Liver (tissue), 9 donors: ENCODE data around the gene MIEF2. TPM values are rescaled to one million over a fixed set of nuclear protein-coding genes. Genes with fewer than 3 reads are reported as not detected.

Experiments
- DNase-seq: peaks from one replicate; pipeline ENCODE4 v3.0.0-alpha.2; 2017; ENCODE audit warnings: low spot score
- H3K27ac ChIP-seq, 2 donors: one replicate each; pipeline ENCODE4 v1.7.0; 2013; ENCODE audit warnings: inconsistent platforms in 2 of 2, low read length in 2 of 2, control low read depth in 1 of 2, low read depth in 1 of 2, mild to moderate bottlenecking in 1 of 2
- H3K27me3 ChIP-seq, 4 donors: one replicate each; pipeline versions ENCODE4 v1.6.1 to v1.7.0; 2013; ENCODE audit warnings: low read length in 3 of 4, inconsistent platforms in 1 of 4, mild to moderate bottlenecking in 1 of 4, moderate library complexity in 1 of 4; ENCODE audit not compliant: control insufficient read depth in 4 of 4, insufficient read depth in 4 of 4
- H3K36me3 ChIP-seq, 4 donors: one replicate each; pipeline versions ENCODE4 v1.6.1 to v1.7.0; 2013; ENCODE audit warnings: low read length in 3 of 4, mild to moderate bottlenecking in 3 of 4, low read depth in 1 of 4, moderate library complexity in 1 of 4; ENCODE audit not compliant: control insufficient read depth in 4 of 4, insufficient read depth in 3 of 4
- H3K4me1 ChIP-seq, 4 donors: one replicate each; pipeline versions ENCODE4 v1.6.1 to v1.7.0; 2013; ENCODE audit warnings: low read length in 3 of 4, mild to moderate bottlenecking in 3 of 4, moderate library complexity in 1 of 4; ENCODE audit not compliant: control insufficient read depth in 4 of 4, insufficient read depth in 4 of 4
- H3K4me3 ChIP-seq, 3 donors: one replicate each; pipeline versions ENCODE4 v1.6.1 to v1.7.0; 2013; ENCODE audit warnings: low read length in 3 of 3, control low read depth in 1 of 3, low read depth in 1 of 3, mild to moderate bottlenecking in 1 of 3
- H3K9ac ChIP-seq, 2 donors: one replicate each; pipeline ENCODE4 v1.7.0; 2013; ENCODE audit warnings: low read length in 2 of 2, mild to moderate bottlenecking in 2 of 2, moderate library complexity in 2 of 2, control low read depth in 1 of 2, low read depth in 1 of 2
- H3K9me3 ChIP-seq, 4 donors: one replicate each; pipeline versions ENCODE4 v1.6.1 to v1.7.0; 2013; ENCODE audit warnings: low read length in 3 of 4; ENCODE audit not compliant: control insufficient read depth in 4 of 4
- ATF3 ChIP-seq: IDR thresholded peaks from 2 replicates; pipeline ENCODE4 v1.6.1; 2016; ENCODE audit warnings: antibody characterized with exemption
- EGR1 ChIP-seq, 2 donors: IDR thresholded peaks; 2 replicates each; pipeline ENCODE4 v1.6.1; 2016 to 2018; ENCODE audit warnings: antibody characterized with exemption in 2 of 2, low read depth in 2 of 2
- FOXA1 ChIP-seq: IDR thresholded peaks from 2 replicates; pipeline ENCODE4 v1.6.1; 2016; ENCODE audit warnings: antibody characterized with exemption
- FOXA2 ChIP-seq: IDR thresholded peaks from 2 replicates; pipeline ENCODE4 v1.6.1; 2016; ENCODE audit warnings: antibody characterized with exemption
- GABPA ChIP-seq, 2 donors: IDR thresholded peaks in 1 of 2; conservative IDR thresholded peaks in 1 of 2; 2 replicates each; pipeline ENCODE4 v1.6.1; 2016; ENCODE audit warnings: antibody characterized with exemption in 2 of 2, mild to moderate bottlenecking in 1 of 2, moderate library complexity in 1 of 2
- HNF4A ChIP-seq, 2 donors: conservative IDR thresholded peaks; 2 replicates each; pipeline ENCODE4 v1.6.1; 2016; ENCODE audit warnings: antibody characterized with exemption in 2 of 2, mild to moderate bottlenecking in 2 of 2
- HNF4G ChIP-seq: IDR thresholded peaks from 2 replicates; pipeline ENCODE4 v1.6.1; 2016; ENCODE audit warnings: antibody characterized with exemption
- JUND ChIP-seq, 2 donors: IDR thresholded peaks; 2 replicates each; pipeline ENCODE4 v1.6.1; 2016; ENCODE audit warnings: antibody characterized with exemption in 2 of 2
- MAX ChIP-seq: IDR thresholded peaks from 2 replicates; pipeline ENCODE4 v1.6.1; 2016; ENCODE audit warnings: antibody characterized with exemption
- NR2F2 ChIP-seq: IDR thresholded peaks from 2 replicates; pipeline ENCODE4 v1.6.1; 2016; ENCODE audit warnings: antibody characterized with exemption
- RAD21 ChIP-seq, 2 donors: IDR thresholded peaks; 2 replicates each; pipeline ENCODE4 v1.6.1; 2016; ENCODE audit warnings: antibody characterized with exemption in 2 of 2, mild to moderate bottlenecking in 2 of 2
- RXRA ChIP-seq, 2 donors: IDR thresholded peaks; 2 replicates each; pipeline ENCODE4 v1.6.1; 2017 to 2018; ENCODE audit warnings: antibody characterized with exemption in 2 of 2, mild to moderate bottlenecking in 1 of 2
- SP1 ChIP-seq: IDR thresholded peaks from 2 replicates; pipeline ENCODE4 v1.6.1; 2018; ENCODE audit warnings: antibody characterized with exemption, mild to moderate bottlenecking
- TAF1 ChIP-seq: conservative IDR thresholded peaks from 2 replicates; pipeline ENCODE4 v1.6.1; 2016; ENCODE audit warnings: antibody characterized with exemption, mild to moderate bottlenecking
- YY1 ChIP-seq: IDR thresholded peaks from 2 replicates; pipeline ENCODE4 v1.6.1; 2016; ENCODE audit warnings: antibody characterized with exemption, mild to moderate bottlenecking
- WGBS: extraction: QIAGEN DNeasy Blood & Tissue Kit; methylation state at CpG from one replicate; pipeline ENCODE4 v1.1.7; 2013; 5-methylcytosine and 5-hydroxymethylcytosine counted together
- polyA plus RNA-seq, 2 donors: library from polyadenylated mRNA; stranded (reverse) in 1 of 2; unstranded in 1 of 2; fragments of 200-250 nt in 1 of 2; fragments of >200 nt in 1 of 2; fragmentation: Nextera tagmentation in 1 of 2; extraction: Ambion mirVana in 1 of 2; gene quantifications; one replicate each; pipeline versions ENCODE4 v1.2.1 to v1.2.3, GENCODE V29; 2013 to 2015
- total RNA-seq, 2 donors: library from RNA; depleted of rRNA; stranded (reverse); fragments of >200 nt; gene quantifications; one replicate each; pipeline ENCODE4 v1.2.3, GENCODE V29; 2014
- TF ChIP-seq, protein P1 (sequence below): fragments of 150-350 bp; IDR thresholded peaks from 2 replicates; pipeline ENCODE4 v1.5.1; 2017; ENCODE audit warnings: improper control_type of control experiment, low read depth, low read length; ENCODE audit not compliant: missing input control
- TF ChIP-seq, protein P2 (sequence below): IDR thresholded peaks from 2 replicates; pipeline ENCODE4 v1.6.1; 2016; ENCODE audit warnings: antibody characterized with exemption, mild to moderate bottlenecking
- TF ChIP-seq, protein P3 (sequence below): IDR thresholded peaks from 2 replicates; pipeline ENCODE4 v1.6.1; 2016; ENCODE audit warnings: antibody characterized with exemption
- donor health status: healthy.
- donor health status: healthy.
- donor health status: healthy.
- donor health status: healthy.
- donor health status: healthy.

Gene MIEF2
- total and polyA plus RNA-seq, 4 donors = 4.1 to 11.1 (median 6.6) TPM

- WGBS = 97% methylated on average over 22 of the region's 22 CpGs
- Histone ChIP-seq H3K9me3 (no peaks in the 10 kb centered on the region), H3K27ac (no peak overlapping the region), H3K27me3 (no peaks in the 10 kb centered on the region), H3K36me3 (peaks cover 0 to 4% (median 0%) of the 10 kb centered on the region in 4 donors), H3K9ac (no peak overlapping the region), H3K4me1 (no peaks in the 10 kb centered on the region), H3K4me3 (no peak overlapping the region)
- TF ChIP-seq HNF4G (no peak), SP1 (no peak), TAF1 (no peak)
- TF ChIP-seq, protein P1, sequence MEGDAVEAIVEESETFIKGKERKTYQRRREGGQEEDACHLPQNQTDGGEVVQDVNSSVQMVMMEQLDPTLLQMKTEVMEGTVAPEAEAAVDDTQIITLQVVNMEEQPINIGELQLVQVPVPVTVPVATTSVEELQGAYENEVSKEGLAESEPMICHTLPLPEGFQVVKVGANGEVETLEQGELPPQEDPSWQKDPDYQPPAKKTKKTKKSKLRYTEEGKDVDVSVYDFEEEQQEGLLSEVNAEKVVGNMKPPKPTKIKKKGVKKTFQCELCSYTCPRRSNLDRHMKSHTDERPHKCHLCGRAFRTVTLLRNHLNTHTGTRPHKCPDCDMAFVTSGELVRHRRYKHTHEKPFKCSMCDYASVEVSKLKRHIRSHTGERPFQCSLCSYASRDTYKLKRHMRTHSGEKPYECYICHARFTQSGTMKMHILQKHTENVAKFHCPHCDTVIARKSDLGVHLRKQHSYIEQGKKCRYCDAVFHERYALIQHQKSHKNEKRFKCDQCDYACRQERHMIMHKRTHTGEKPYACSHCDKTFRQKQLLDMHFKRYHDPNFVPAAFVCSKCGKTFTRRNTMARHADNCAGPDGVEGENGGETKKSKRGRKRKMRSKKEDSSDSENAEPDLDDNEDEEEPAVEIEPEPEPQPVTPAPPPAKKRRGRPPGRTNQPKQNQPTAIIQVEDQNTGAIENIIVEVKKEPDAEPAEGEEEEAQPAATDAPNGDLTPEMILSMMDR = no peak
- no peak for DNase-seq
Observed at GRCh38 chr17:18234853-18235380, 25.5 kb upstream of the MIEF2 start.

GRCh38 chr17:18235743-18236256 is 24.7 kb upstream of the MIEF2 start:
- WGBS = 82% methylated on average over 14 of the region's 14 CpGs
- Histone ChIP-seq H3K27ac (no peak overlapping the region), H3K4me1 (no peaks in the 10 kb centered on the region), H3K27me3 (no peaks in the 10 kb centered on the region), H3K36me3 (peaks cover 0 to 4% (median 0%) of the 10 kb centered on the region in 4 donors), H3K4me3 (no peak overlapping the region), H3K9ac (no peak overlapping the region), H3K9me3 (no peaks in the 10 kb centered on the region)
- TF ChIP-seq HNF4A (conservative IDR thresholded peaks at IDR 0.05) = no peak
- no peak for TF ChIP-seq JUND (IDR thresholded peaks at IDR 0.05)
- DNase-seq = no peak

DNA sequence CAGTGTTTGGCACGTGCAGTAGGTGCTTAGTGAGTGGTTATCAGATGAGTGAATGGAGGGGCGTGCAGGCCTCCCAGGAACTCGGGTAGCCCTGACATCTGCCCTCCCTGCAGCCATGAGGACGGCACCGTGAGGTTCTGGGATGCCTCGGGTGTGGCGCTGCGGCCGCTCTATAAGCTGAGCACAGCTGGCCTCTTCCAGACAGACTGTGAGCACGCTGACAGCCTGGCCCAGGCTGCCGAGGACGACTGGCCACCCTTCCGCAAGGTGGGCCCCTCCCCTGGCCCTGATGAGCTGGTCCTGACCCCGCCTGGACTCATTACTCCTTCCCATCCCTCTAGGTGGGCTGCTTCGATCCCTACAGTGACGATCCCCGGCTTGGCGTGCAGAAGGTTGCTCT is 24.0 kb upstream of the MIEF2 start:
- H3K36me3 ChIP-seq = peaks cover 0 to 4% (median 0%) of the 10 kb centered on the region in 4 donors
- H3K9me3 ChIP-seq = no peaks in the 10 kb centered on the region
- no peaks in the 10 kb centered on the region for H3K27me3 ChIP-seq
- H3K4me1 ChIP-seq = no peaks in the 10 kb centered on the region
- 94% methylated on average over 18 of the region's 18 CpGs for WGBS
- H3K27ac ChIP-seq = no peak overlapping the region
- no peak overlapping the region for H3K9ac ChIP-seq
- no peak for TF ChIP-seq EGR1 (IDR thresholded peaks at IDR 0.05; ENCODE audit: low read depth in 2 of 2)
- TF ChIP-seq YY1 = no peak
- TF ChIP-seq HNF4A (conservative IDR thresholded peaks at IDR 0.05) = no peak
- TF ChIP-seq, protein P2, sequence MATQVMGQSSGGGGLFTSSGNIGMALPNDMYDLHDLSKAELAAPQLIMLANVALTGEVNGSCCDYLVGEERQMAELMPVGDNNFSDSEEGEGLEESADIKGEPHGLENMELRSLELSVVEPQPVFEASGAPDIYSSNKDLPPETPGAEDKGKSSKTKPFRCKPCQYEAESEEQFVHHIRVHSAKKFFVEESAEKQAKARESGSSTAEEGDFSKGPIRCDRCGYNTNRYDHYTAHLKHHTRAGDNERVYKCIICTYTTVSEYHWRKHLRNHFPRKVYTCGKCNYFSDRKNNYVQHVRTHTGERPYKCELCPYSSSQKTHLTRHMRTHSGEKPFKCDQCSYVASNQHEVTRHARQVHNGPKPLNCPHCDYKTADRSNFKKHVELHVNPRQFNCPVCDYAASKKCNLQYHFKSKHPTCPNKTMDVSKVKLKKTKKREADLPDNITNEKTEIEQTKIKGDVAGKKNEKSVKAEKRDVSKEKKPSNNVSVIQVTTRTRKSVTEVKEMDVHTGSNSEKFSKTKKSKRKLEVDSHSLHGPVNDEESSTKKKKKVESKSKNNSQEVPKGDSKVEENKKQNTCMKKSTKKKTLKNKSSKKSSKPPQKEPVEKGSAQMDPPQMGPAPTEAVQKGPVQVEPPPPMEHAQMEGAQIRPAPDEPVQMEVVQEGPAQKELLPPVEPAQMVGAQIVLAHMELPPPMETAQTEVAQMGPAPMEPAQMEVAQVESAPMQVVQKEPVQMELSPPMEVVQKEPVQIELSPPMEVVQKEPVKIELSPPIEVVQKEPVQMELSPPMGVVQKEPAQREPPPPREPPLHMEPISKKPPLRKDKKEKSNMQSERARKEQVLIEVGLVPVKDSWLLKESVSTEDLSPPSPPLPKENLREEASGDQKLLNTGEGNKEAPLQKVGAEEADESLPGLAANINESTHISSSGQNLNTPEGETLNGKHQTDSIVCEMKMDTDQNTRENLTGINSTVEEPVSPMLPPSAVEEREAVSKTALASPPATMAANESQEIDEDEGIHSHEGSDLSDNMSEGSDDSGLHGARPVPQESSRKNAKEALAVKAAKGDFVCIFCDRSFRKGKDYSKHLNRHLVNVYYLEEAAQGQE = no peak
- no peak for TF ChIP-seq FOXA2
- no peak for TF ChIP-seq JUND (IDR thresholded peaks at IDR 0.05)
- TF ChIP-seq TAF1 = no peak
- no peak for TF ChIP-seq RXRA (IDR thresholded peaks at IDR 0.05)
- no peak for TF ChIP-seq GABPA (IDR thresholded peaks at IDR 0.05 in 1 of 2, conservative IDR thresholded peaks at IDR 0.05 in 1 of 2)
- no peak for TF ChIP-seq NR2F2
- TF ChIP-seq, protein P1 = no peak
- no peak for TF ChIP-seq FOXA1
- TF ChIP-seq SP1 = no peak
- TF ChIP-seq HNF4G = no peak
- TF ChIP-seq ATF3 = no peak
- no peak for TF ChIP-seq RAD21 (IDR thresholded peaks at IDR 0.05)
- TF ChIP-seq, protein P3, sequence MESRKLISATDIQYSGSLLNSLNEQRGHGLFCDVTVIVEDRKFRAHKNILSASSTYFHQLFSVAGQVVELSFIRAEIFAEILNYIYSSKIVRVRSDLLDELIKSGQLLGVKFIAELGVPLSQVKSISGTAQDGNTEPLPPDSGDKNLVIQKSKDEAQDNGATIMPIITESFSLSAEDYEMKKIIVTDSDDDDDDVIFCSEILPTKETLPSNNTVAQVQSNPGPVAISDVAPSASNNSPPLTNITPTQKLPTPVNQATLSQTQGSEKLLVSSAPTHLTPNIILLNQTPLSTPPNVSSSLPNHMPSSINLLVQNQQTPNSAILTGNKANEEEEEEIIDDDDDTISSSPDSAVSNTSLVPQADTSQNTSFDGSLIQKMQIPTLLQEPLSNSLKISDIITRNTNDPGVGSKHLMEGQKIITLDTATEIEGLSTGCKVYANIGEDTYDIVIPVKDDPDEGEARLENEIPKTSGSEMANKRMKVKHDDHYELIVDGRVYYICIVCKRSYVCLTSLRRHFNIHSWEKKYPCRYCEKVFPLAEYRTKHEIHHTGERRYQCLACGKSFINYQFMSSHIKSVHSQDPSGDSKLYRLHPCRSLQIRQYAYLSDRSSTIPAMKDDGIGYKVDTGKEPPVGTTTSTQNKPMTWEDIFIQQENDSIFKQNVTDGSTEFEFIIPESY = no peak
- no peak for TF ChIP-seq MAX
- H3K4me3 ChIP-seq = no peak overlapping the region
- DNase-seq = no peak
